Right forelimb (tissue), 1 donor: ENCODE data around the gene DMBT1.

Source experiments
- DNase-seq: peaks from one replicate; pipeline ENCODE4 v3.0.0-alpha.2; 2018

Gene DMBT1

GRCh38 chr10:122560279-122560804 is at the start of gene DMBT1:
DMBT1 (plus strand) TSS chr10:122560754; CDS start chr10:122560771, 17 bp downstream.
- DNase-seq = no peak

DNA sequence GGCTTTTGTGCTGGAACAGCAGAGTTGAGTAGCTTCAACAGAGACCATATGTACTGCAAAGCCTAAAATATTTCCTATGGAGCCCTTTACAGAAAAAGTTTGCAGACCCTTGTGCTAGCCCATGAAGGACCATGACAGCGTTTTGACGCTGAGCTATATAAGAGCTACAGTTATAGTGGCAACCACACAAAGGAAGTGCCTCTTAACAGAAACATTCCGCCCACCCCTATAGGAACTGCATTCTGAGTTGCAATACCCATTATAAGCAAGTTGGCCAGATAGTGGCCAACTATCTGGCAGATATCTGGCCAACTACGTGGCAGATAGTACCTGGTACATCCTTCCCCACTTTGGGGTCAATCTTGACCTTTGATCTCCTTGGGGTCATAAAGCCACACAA is 47.5 kb upstream of the DMBT1 start:
- no peak for DNase-seq

GRCh38 chr10:122514045-122514840 is 46.3 kb upstream of the DMBT1 start:
- no peak for DNase-seq

DNA sequence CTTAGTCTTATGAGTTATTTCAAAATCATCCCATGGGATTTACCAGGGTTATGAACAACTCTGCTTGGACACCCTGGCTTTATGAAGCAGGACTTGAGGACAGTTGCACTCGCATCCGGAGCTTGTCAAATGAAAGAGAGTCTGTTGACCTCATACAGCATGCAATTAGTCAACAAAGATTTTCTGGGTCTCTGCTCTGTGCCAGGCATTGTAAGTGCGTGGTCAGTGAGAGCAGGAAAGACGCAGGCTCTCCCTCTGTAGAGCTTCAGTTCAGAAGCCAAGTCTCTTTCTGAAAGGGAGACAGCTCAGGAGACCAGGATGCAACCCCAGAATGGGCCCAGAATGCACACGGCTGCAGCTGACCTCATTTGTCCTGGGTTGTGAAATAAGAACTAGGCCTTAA is 45.5 kb upstream of the DMBT1 start:
- no peak for DNase-seq

DNA sequence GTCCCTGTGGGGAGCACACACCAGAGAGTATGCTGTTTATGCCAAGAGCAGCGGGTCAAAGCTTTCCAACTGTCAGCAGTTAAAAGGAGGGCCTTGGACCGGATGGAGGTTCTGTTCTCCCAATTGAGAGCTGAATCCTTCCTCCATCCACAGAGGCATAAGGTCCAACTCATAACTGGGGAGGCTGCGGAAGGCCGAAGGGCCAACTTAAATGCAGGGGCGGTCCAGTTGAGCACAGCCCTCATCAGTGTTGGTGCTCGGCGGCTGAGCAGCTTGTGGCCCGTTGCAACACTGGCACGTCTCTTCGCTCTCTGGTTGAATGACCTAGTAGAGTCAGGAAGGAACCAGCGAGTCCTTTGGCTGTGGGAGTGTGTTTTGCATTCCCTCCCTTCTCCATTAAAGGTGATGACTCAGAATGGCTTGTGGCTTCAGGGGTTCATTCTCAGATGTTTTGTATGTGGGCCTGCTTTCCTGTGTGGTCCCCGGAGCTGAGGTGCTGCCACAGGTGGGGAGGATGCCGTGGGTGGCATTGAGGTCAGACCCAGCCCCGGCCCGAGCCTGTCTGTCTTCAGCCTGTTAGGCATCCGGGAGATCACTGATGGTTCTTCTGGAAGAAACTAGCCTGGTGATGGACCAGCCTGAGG is 44.8 kb upstream of the DMBT1 start:
- DNase-seq = no peak

- DNase-seq = no peak
These were observed 43.8 kb upstream of the DMBT1 start for GRCh38 chr10:122516734-122517133.

DNA sequence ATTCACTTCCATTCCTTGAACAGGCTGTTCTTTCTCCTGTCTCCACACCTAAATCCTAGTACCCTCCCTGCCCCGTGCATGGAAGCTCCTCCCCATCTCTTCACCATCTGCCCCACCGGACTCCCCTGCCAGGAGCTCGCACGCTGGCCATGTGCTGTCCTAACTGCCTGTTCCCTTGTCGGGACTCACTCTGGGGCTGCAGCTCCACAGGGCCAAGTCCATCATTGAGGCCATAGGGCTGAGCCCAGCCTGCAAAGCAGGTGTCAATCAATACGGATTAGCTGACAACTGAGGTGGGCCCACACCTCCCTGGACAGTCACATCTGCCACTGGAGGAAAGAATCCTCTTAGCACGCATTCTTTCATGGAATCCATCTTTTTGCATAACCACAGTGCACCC is 41.4 kb upstream of the DMBT1 start:
- no peak for DNase-seq

- DNase-seq = no peak
These were observed 40.7 kb upstream of the DMBT1 start for GRCh38 chr10:122519873-122520272.

DNA sequence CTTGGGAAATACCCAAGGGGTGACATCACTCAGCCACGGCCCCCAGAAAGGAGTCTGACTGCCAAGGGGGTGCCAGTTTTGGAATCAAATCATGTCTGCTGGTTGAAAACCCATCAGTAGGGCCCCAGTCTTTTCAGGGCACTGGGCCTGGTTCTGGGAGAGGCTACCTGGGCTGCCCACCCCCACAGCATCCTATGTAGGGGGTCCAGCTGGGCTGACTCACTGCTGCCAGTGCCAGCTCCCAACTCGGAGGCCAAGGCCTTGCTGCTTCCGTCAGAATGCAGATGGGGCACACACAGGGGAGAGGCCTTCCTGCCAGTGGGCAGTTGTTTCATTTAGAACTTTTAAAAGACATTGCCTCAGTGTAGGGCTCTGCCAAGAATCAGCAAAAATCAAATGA is 39.5 kb upstream of the DMBT1 start:
- DNase-seq = no peak

DNA sequence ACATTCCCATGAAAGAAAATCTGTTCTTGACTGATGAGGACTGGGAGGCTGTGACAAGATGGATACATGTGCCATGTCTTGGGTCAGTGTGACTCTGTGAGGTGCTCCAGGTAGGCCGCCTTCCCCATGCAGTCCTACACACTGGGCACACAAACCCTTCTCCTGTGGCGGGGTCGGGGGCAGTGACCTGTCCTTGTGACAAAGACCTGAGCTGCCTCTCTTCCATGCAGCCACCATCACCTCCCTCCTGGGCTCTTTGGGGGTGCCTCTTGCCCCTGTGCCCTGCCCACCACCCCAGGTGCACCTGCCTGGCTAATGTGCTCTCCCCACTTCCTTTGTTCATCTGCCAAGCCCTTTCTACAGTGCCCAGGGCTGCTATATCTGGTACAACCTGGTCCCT is 35.7 kb upstream of the DMBT1 start:
- DNase-seq = no peak

- DNase-seq = no peak
These were observed 34.8 kb upstream of the DMBT1 start for GRCh38 chr10:122525788-122526187.

GRCh38 chr10:122526892-122527291 is 33.7 kb upstream of the DMBT1 start:
- DNase-seq = no peak

GRCh38 chr10:122530177-122530576 is 30.4 kb upstream of the DMBT1 start:
- DNase-seq = no peak

DNA sequence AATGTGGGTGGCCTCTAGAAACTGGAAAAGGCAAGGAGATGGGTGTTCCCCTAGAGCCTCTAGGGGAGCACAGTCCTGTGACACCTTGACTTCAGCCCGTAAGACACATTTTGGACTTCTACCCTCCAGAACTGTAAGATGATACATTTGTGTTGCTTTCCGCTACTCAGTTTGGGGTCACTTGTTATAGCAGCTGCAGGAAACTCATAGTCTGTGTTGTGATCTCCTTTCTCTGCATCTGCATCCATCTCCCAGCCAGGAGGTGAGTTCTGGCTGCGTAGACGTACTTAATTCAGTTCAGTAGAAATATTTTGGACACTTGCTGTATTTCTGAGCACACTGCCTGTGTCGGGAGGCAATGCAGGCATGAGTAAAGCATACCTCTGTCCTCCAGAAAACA is 29.3 kb upstream of the DMBT1 start:
- no peak for DNase-seq

DNA sequence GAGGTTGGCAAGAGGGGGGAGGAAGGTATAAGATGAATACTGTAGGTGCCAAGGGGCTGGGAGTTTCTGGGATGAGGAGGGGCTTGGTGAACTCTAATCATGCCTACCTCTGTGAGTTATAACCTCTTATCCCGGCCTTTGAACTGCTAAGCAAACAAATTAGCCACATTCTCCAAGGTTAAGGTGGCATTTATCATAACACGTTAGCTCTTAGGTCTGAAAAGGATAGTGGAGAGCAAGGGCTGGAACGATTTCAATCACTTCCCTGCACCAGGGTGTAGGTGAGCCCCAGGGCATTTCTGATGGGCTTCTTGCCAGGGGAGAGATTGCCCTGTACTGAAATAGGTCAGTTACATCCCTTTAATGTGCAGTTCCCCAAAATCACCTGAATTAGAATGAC is 28.6 kb upstream of the DMBT1 start:
- no peak for DNase-seq

DNA sequence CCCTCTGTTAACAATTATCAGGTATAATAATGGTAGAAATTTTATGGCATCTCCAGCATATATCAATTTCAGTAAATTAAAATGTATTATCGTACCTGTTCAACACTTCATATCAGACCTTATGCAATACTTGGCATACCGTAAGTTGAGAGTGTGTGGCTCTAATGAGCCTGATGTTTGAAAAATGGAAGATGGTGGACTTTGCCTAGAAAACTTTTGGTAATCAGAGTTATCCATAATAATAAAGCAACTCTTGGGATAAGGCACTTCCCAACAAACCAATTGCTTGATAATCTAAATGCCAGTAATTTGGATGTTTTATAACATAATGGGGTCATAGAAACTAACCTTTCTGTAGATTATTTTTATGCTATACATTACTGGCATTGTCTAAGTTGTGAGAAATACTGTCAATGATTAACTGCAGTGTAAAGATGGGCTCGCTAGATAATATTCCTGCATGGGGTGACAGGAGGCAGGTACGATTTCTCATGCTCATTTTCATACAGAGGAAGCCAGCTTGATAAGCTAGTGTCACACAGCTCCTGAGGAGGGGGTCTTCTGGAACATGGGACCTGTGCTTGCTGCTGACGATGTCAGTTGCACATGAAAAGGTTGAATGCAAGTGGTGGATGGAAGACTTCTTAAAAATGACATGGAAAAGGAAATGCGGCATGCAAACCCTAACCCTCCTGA is 27.8 kb upstream of the DMBT1 start:
- DNase-seq = no peak

- no peak for DNase-seq
These were observed 23.0 kb upstream of the DMBT1 start for GRCh38 chr10:122537545-122537944.

DNA sequence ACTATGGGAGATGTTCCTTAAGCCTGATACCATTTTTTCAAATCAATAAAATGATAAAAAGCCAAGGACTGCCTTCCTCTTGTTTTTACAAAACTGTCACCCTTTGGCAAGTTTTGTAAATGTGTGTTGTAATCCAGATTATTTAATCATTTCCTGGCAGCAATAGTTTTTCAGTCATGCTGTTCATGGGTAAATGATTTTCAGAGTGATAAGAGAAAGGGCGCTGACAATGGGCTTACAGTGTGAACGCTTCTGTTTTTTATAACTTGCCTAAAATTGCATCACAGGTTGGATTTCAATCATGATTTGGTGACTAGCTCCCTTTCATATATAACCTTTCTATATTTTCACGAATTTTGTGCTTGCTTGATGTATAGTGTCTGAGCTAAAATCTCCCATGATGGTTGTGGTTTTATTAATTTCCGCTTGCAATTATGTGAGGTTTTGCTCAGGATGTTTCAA is 19.0 kb upstream of the DMBT1 start:
- DNase-seq = no peak

DNA sequence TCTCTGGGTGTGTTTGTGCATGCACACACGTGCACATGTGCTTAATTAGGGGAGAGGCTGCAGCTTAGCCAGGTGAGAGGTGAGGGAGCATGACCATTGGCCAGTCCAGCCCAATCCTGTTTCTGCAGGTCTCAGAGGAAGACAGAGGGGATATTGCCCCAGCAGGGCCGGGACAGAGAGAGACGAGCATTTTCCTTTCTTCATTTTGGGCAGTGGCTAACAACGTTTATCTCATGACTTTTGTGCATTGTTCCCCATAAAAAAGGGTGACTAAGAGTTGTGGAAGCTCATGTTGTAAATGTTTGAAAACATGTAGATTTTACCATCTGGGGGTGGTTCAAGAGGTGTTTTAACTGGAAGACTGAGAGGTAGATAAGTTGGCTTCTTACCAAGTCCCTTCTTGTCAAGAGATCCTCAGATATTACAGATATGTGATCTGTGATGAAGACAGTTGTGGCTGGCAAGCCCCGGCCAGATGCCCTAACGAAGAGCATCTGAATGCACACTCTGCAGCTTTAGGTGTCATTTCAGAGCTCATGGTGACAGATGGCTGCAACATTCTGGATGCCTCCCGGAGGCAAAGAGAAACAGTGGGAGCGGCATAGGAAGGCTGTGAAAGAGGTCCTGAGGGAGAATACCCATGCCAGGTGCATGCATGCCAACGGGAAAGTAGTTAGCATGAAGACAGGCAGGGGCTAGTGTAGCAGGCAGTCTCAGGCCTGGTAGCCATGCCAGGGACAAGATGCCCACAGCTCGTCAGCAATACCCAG is 16.7 kb upstream of the DMBT1 start:
- DNase-seq = no peak

- no peak for DNase-seq
These were observed 16.1 kb upstream of the DMBT1 start for GRCh38 chr10:122544493-122544892.

DNA sequence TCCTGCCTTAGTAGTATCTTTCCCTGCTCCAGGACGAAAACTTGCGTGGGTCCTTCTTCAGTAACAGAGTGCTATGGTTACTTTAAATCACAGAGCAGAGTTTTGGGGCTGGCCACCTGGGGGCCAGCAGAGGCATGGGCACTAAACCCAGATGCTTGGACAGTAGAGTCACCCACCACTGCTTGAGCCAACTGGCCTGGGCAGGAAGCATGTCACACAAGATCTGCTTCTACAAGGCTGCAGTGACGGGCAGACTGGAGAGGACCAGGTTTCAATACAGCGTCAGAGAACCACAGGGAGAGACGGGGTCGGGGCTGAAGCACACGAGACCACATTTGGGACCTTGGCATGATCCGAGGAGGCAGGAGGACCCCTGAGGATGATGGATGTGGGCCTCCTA is 14.3 kb upstream of the DMBT1 start:
- DNase-seq = no peak

GRCh38 chr10:122548407-122549085 is 12.0 kb upstream of the DMBT1 start:
- DNase-seq = no peak
